Panc1 (cell line): ENCODE measurements around the gene NANOS3. TPM values are rescaled to one million over a fixed set of nuclear protein-coding genes. Genes with fewer than 3 reads are reported as not detected.

Experiments
- ATAC-seq: fragments of 200-7000 bp; cut with Tn5 transposase; 2 replicates; pipeline ENCODE4 v1.9.1; 2020; ENCODE audit warnings: mild to moderate bottlenecking, moderate library complexity
- BruUV-seq: library from RNA; stranded (reverse); fragments of 400-500 nt; replicated peaks from 2 replicates; lab custom pipeline; 2021; lab: Mats Ljungman, UMichigan
- CTCF ChIA-PET: fragments of 300-600 bp; sonication (Branson Sonifier 250); formaldehyde crosslinking; loops from one replicate; lab custom pipeline; 2022; ENCODE audit warnings: antibody characterized with exemption; lab: Charles Lee
- POLR2A ChIA-PET: fragments of 300-600 bp; sonication (Branson Sonifier 250); formaldehyde crosslinking; loops from one replicate; lab custom pipeline; 2022; ENCODE audit warnings: antibody characterized with exemption; lab: Charles Lee
- DNase-seq: peaks from one replicate; pipeline ENCODE4 v3.0.0-alpha.2; 2010; ENCODE audit warnings: low read depth, low spot score
- H3K27ac ChIP-seq: 2 replicates; pipeline ENCODE4 v1.5.1; 2011; ENCODE audit warnings: mild to moderate bottlenecking, low read length, inconsistent platforms
- H3K27me3 ChIP-seq: fragments of 200-500 bp; sonication (Bioruptor generic); 2 replicates; pipeline ENCODE4 v1.6.0; 2014; ENCODE audit warnings: low read length, inconsistent platforms; ENCODE audit not compliant: control insufficient read depth, insufficient read depth
- H3K36me3 ChIP-seq: fragments of 200-500 bp; sonication (Bioruptor generic); 2 replicates; pipeline ENCODE4 v1.5.1; 2014; ENCODE audit warnings: inconsistent platforms, mild to moderate bottlenecking, low read length, moderate library complexity; ENCODE audit not compliant: control insufficient read depth, insufficient read depth
- H3K4me1 ChIP-seq: 2 replicates; pipeline ENCODE4 v1.5.1; 2011; ENCODE audit warnings: inconsistent platforms, mild to moderate bottlenecking, low read length, moderate library complexity; ENCODE audit not compliant: control insufficient read depth, insufficient read depth
- H3K4me3 ChIP-seq, 2 experiments: 2 replicates each; pipeline ENCODE4 v1.5.1; 2011 to 2012; ENCODE audit warnings: low read depth in 2 of 2, low read length in 2 of 2, mild to moderate bottlenecking in 2 of 2, inconsistent platforms in 1 of 2, moderate library complexity in 1 of 2
- H3K9me3 ChIP-seq: fragments of 200-500 bp; sonication (Bioruptor generic); 2 replicates; pipeline ENCODE4 v1.5.1; 2014; ENCODE audit warnings: low read depth, mild to moderate bottlenecking, inconsistent platforms, low read length, moderate library complexity; ENCODE audit not compliant: control insufficient read depth, insufficient read depth
- CTCF ChIP-seq: fragments of 450-650 bp; IDR thresholded peaks from 2 replicates; pipeline ENCODE4 v1.5.1; 2017; ENCODE audit warnings: mild to moderate bottlenecking
- POLR2AphosphoS5 ChIP-seq: IDR thresholded peaks from 2 replicates; pipeline ENCODE4 v1.6.1; 2012; ENCODE audit warnings: mild to moderate bottlenecking, low read depth, low read length, moderate library complexity
- REST ChIP-seq, 2 experiments: IDR thresholded peaks; 2 replicates each; pipeline ENCODE4 v1.6.1; 2011 to 2012; ENCODE audit warnings: low read depth in 2 of 2, control low read depth in 1 of 2, low read length in 1 of 2, mild to moderate bottlenecking in 1 of 2, moderate library complexity in 1 of 2; ENCODE audit not compliant: insufficient read depth in 1 of 2
- SIN3A ChIP-seq: IDR thresholded peaks from 2 replicates; pipeline ENCODE4 v1.6.1; 2012; ENCODE audit warnings: low read depth, mild to moderate bottlenecking, low read length, moderate library complexity, borderline replicate concordance; ENCODE audit not compliant: insufficient read depth
- TCF7L2 ChIP-seq: IDR thresholded peaks from 2 replicates; pipeline ENCODE4 v1.6.1; 2011; ENCODE audit warnings: mild to moderate bottlenecking, low read depth, low read length, inconsistent platforms
- in situ Hi-C: cut with HindIII; loops from 2 replicates; pipeline ENCODE4 v1.10.0; 2016; ENCODE audit warnings: low sequenced_read_pairs, low pct_unique_long_range_greater_than_20kb
- intact Hi-C: fragments of 100-400 bp; cut with micrococcal nuclease; formaldehyde crosslinking; loops from one replicate; pipeline ENCODE4 v1.10.0; 2022; ENCODE audit not compliant: unreplicated experiment
- total RNA-seq: library from RNA; stranded (reverse); gene quantifications from one replicate; pipeline ENCODE4 v1.2.1, GENCODE V29; 2021; ENCODE audit not compliant: unreplicated experiment

The NANOS3 gene
- total RNA-seq, 1 experiment from 2014 or later, result 0.33 TPM

GRCh38 chr19:13843104-13843921 lies 33.6 kb upstream of the NANOS3 start:
- TF ChIP-seq POLR2AphosphoS5 (peak; percentile 15; the same call in 1 of the 2 replicates), CTCF (no peak), TCF7L2 (no peak)
- H3K27me3 ChIP-seq, result no peaks in the 10 kb centered on the region
- CTCF ChIA-PET, result no interaction called here
- intact Hi-C loops (no loop called here), in situ Hi-C loops (no loop called here)
- POLR2A ChIA-PET, result interaction anchor here (0.5 to 1.6 kb wide), 3 partner anchors 9 to 13 kb away, joined by 6 to 8 read pairs (median 6); no protein-coding TSS in a partner anchor
- H3K27ac ChIP-seq, result peak overlapping the region; percentile 97
- H3K36me3 ChIP-seq, result peaks cover 8% of the 10 kb centered on the region; the same call in 1 of the 2 replicates
- BruUV-seq, result no TSS peak
- peaks cover 39% of the 10 kb centered on the region for H3K4me1 ChIP-seq
- ATAC-seq (peak; percentile 27), DNase-seq (no peak)
- no peaks in the 10 kb centered on the region for H3K9me3 ChIP-seq
- H3K4me3 ChIP-seq, result peak overlapping the region; percentile 73 to 81

GRCh38 chr19:13844130-13844631 lies 32.8 kb upstream of the NANOS3 start:
- BruUV-seq, result no TSS peak
- Histone ChIP-seq H3K36me3 (peaks cover 8% of the 10 kb centered on the region; the same call in 1 of the 2 replicates), H3K9me3 (no peaks in the 10 kb centered on the region), H3K4me3 (peak overlapping the region in 1 of 2 experiments; percentile 73; a peak in 2 of 4 replicates), H3K27ac (peak overlapping the region; percentile 97), H3K4me1 (peaks cover 44% of the 10 kb centered on the region), H3K27me3 (no peaks in the 10 kb centered on the region)
- no peak for DNase-seq
- intact Hi-C loops, result no loop called here
- no peak for ATAC-seq
- ChIA-PET CTCF (no interaction called here), POLR2A (interaction anchor here (0.6 to 1.6 kb wide), 2 partner anchors 8 to 13 kb away, joined by 6 read pairs; no protein-coding TSS in a partner anchor)
- in situ Hi-C loops, result no loop called here
- TF ChIP-seq TCF7L2 (no peak), POLR2AphosphoS5 (no peak), CTCF (no peak), SIN3A (no peak), REST (IDR thresholded peaks at IDR 0.05; ENCODE audit: insufficient read depth in 1 of 2, low read depth in 2 of 2, low read length in 1 of 2) (no peak)
